Fibroblast of mammary gland (primary cell): ENCODE data around the gene KDM8.
"Not testable (repeated sequence)": the region's sequence is repeated elsewhere in the genome, so short reads cannot be mapped to it uniquely, and the experiment has no call there.

Source experiments
- DNase-seq: peaks from one replicate; pipeline ENCODE4 v3.0.0-alpha.2; 2010; ENCODE audit warnings: low read depth
- H3K4me3 ChIP-seq: 2 replicates; pipeline ENCODE4 v1.5.1; 2011; ENCODE audit warnings: low read depth, mild to moderate bottlenecking, low read length, moderate library complexity; ENCODE audit not compliant: control insufficient read depth
- CTCF ChIP-seq: conservative IDR thresholded peaks from 2 replicates; pipeline ENCODE4 v1.5.1; 2011; ENCODE audit warnings: low read depth, low read length, inconsistent platforms; ENCODE audit not compliant: control insufficient read depth, insufficient read depth

Gene KDM8

GRCh38 chr16:27246439-27246838, 43.1 kb downstream of the KDM8 start:
- no peak overlapping the region for H3K4me3 ChIP-seq
- no peak for DNase-seq
- TF ChIP-seq CTCF = no peak

- not testable (repeated sequence) for DNase-seq, H3K4me3 ChIP-seq
Measured at GRCh38 chr16:27247076-27247475, 43.8 kb downstream of the KDM8 start.

GRCh38 chr16:27248036-27248435, 44.7 kb downstream of the KDM8 start:
- no peak overlapping the region for H3K4me3 ChIP-seq
- TF ChIP-seq CTCF = no peak
- DNase-seq = no peak

GRCh38 chr16:27248886-27249285, 45.6 kb downstream of the KDM8 start:
- not testable (repeated sequence) for DNase-seq, H3K4me3 ChIP-seq

GRCh38 chr16:27251541-27252205, 48.3 kb downstream of the KDM8 start:
- TF ChIP-seq CTCF = no peak
- H3K4me3 ChIP-seq = no peak overlapping the region
- DNase-seq = no peak

- TF ChIP-seq CTCF = no peak
- no peak for DNase-seq
- H3K4me3 ChIP-seq = no peak overlapping the region
Measured at GRCh38 chr16:27252206-27252585, 48.9 kb downstream of the KDM8 start.

- H3K4me3 ChIP-seq = no peak overlapping the region
- DNase-seq = peak; percentile 90
- TF ChIP-seq CTCF = no peak
Measured at GRCh38 chr16:27253526-27253930, 50.2 kb downstream of the KDM8 start.

- no peak for DNase-seq
- no peak for TF ChIP-seq CTCF
- no peak overlapping the region for H3K4me3 ChIP-seq
Measured at GRCh38 chr16:27254262-27254811, 51.0 kb downstream of the KDM8 start.
